Muscle layer of colon (tissue), 2 donors: ENCODE data around the gene NAV1.

Source experiments
- H3K27ac ChIP-seq: one replicate; pipeline ENCODE4 v1.7.0; 2013; ENCODE audit warnings: low read depth, mild to moderate bottlenecking, low read length, moderate library complexity
- H3K27me3 ChIP-seq, 2 donors: one replicate each; pipeline ENCODE4 v1.7.0; 2013; ENCODE audit warnings: low read length in 2 of 2, mild to moderate bottlenecking in 2 of 2; ENCODE audit not compliant: insufficient read depth in 2 of 2, control insufficient read depth in 1 of 2
- H3K36me3 ChIP-seq: one replicate; pipeline ENCODE4 v1.7.0; 2013; ENCODE audit warnings: mild to moderate bottlenecking, low read length; ENCODE audit not compliant: insufficient read depth
- H3K4me1 ChIP-seq: one replicate; pipeline ENCODE4 v1.7.0; 2013; ENCODE audit warnings: mild to moderate bottlenecking, low read length; ENCODE audit not compliant: insufficient read depth
- H3K4me3 ChIP-seq, 2 donors: one replicate each; pipeline ENCODE4 v1.7.0; 2013; ENCODE audit warnings: low read length in 2 of 2, low read depth in 1 of 2, mild to moderate bottlenecking in 1 of 2, moderate library complexity in 1 of 2
- H3K9ac ChIP-seq: one replicate; pipeline ENCODE4 v1.7.0; 2013; ENCODE audit warnings: low read length
- H3K9me3 ChIP-seq: one replicate; pipeline ENCODE4 v1.7.0; 2013; ENCODE audit warnings: mild to moderate bottlenecking, low read length
- donor health status: abdominal sarcoma.
- donor health status: Adenocarcinoma of cecum.

The NAV1 gene

GRCh38 chr1:201586806-201587205 is 47.9 kb downstream of the NAV1 start:
- Histone ChIP-seq H3K27ac (no peak overlapping the region), H3K27me3 (no peaks in the 10 kb centered on the region), H3K9ac (no peak overlapping the region), H3K4me3 (no peak overlapping the region), H3K36me3 (peaks cover 14% of the 10 kb centered on the region), H3K4me1 (peaks cover 31% of the 10 kb centered on the region), H3K9me3 (no peaks in the 10 kb centered on the region)

GRCh38 chr1:201587729-201588128 is 48.8 kb downstream of the NAV1 start:
- no peaks in the 10 kb centered on the region for H3K27me3 ChIP-seq
- H3K4me3 ChIP-seq, result no peak overlapping the region
- no peak overlapping the region for H3K27ac ChIP-seq
- no peaks in the 10 kb centered on the region for H3K9me3 ChIP-seq
- peaks cover 32% of the 10 kb centered on the region for H3K4me1 ChIP-seq
- peaks cover 14% of the 10 kb centered on the region for H3K36me3 ChIP-seq
- H3K9ac ChIP-seq, result no peak overlapping the region
